ENCODE measurements around the gene TBC1D1. TPM values are rescaled to one million over a fixed set of nuclear protein-coding genes. Genes with fewer than 3 reads are reported as not detected.

The TBC1D1 gene
- total and polyA plus RNA-seq, 5 experiments from 2014 or later, result 18.4 to 53.8 (median 27.2) TPM

GRCh38 chr4:38076153-38076669 lies 185.3 kb downstream of the TBC1D1 start:
- Mint-ChIP-seq H3K27me3 (no peaks in the 10 kb centered on the region), H3K36me3 (peaks cover under 1 to 73% (median 33%) of the 10 kb centered on the region in 3 donors), H3K4me1 (peaks cover 0 to 40% (median 4%) of the 10 kb centered on the region in 4 donors), H3K9me3 (no peaks in the 10 kb centered on the region), H3K4me3 (no peak overlapping the region), H3K27ac (peak overlapping the region in 1 of 10 donors; percentile 35)
- POLR2A ChIA-PET, result no interaction called here
- DNase-seq (no peak), ATAC-seq (no peak)

GRCh38 chr4:38077791-38078489 lies 187.1 kb downstream of the TBC1D1 start:
- DNase-seq, result no peak
- H3K9me3 Mint-ChIP-seq, result no peaks in the 10 kb centered on the region
- H3K27ac Mint-ChIP-seq, result peak overlapping the region in 2 of 10 donors; percentile 35 to 65
- peaks cover 9 to 75% (median 34%) of the 10 kb centered on the region in 3 donors for H3K36me3 Mint-ChIP-seq
- no peak for ATAC-seq
- H3K4me3 Mint-ChIP-seq, result no peak overlapping the region
- H3K4me1 Mint-ChIP-seq, result peaks cover 4 to 40% (median 6%) of the 10 kb centered on the region in 4 donors
- POLR2A ChIA-PET, result no interaction called here
- H3K27me3 Mint-ChIP-seq, result no peaks in the 10 kb centered on the region

DNA sequence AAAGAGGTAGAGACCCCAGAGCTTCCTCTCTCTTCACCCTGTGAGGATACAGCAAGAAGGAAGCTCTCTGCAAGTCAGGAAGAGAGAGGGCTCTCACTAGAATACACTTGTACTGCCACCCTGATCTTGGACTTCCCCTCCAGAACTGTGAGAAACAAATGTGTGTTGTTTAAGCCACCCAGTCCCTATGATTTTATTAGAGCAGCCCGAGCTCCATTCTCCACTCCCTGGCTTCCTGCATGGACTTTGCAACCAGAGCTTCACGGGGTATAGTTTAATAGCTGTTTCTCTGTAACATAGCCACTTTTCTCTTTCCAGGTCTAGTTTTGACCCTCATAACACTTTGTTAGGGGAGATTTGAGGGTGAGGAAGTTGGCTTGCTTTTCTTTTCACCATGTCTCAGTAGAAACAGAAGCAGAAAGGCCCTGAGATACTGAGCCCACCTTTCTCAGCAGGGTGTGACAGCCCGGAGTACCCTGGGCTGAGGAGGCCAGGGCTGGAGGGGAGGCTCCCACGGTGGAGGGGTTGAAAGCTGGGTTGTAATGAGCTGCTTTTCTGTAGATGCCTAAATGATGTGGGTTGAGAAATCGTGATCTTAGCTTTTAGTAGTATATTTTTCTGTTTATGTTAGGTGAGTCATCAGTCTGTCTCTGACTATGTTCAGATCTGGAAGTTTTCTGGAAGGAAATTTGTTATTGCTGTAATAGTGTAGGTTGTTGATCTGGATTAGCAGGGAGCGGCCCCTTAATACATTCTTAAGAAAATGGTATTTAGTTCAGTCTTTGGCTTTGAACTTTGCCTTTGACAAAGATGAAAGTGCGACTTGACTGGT lies 187.9 kb downstream of the TBC1D1 start:
- Mint-ChIP-seq H3K36me3 (peaks cover 9 to 71% (median 33%) of the 10 kb centered on the region in 3 donors), H3K4me1 (peaks cover 4 to 37% (median 7%) of the 10 kb centered on the region in 4 donors), H3K9me3 (no peaks in the 10 kb centered on the region), H3K27me3 (no peaks in the 10 kb centered on the region), H3K27ac (peak overlapping the region in 3 of 10 donors; percentile 35 to 65 (median 38)), H3K4me3 (no peak overlapping the region)
- POLR2A ChIA-PET, result interaction anchor here (0.7 kb wide), 1 partner anchor 93 kb away, joined by 3 read pairs; no protein-coding TSS in a partner anchor
- ATAC-seq, result no peak
- DNase-seq, result no peak

DNA sequence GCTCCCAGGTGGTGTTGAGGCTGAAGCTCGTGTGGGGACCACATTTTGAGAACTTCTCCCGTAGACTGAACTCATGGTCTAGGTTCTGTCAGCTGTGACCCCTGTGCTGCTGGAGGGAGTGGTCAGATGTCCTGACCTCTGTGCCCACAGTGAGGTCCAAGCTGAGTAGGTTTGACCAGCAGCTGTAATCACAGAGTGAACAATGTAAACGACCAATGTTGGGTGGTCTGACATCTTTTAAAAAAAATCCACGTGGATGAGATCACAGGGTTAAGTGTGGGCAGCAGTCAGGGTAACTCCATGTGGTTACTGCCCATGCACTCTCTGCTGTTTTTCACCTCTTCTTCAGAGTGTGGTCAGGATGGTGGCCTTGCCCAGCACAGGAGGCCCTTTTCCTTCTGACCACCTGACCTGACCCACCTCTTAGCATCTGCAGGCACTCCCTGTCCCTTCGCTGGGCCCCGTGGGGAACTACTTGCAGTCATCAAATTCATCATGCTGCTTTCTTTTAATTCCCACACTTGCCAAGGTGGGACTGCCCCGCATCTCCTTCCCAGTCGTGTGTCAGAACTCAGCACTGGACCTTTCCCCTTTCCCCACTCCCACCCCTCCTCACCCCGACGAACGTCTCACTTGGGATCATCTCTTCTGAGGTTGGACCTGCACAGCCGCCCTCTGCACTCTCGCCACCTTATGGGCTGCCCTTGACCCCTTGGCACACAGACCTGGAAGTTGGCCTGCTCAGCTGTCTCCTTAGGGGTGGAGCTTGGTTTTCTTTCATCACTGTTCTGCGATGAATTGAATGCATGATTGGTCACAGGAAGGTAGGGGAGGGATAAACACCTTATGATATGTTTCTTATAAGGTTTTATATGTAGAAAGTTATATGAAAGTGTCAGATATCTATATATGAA lies 189.4 kb downstream of the TBC1D1 start:
- POLR2A ChIA-PET, result no interaction called here
- peaks cover 9 to 65% (median 41%) of the 10 kb centered on the region in 3 donors for H3K36me3 Mint-ChIP-seq
- no peak overlapping the region for H3K4me3 Mint-ChIP-seq
- no peak for ATAC-seq
- no peaks in the 10 kb centered on the region for H3K27me3 Mint-ChIP-seq
- H3K4me1 Mint-ChIP-seq, result peaks cover 4 to 32% (median 7%) of the 10 kb centered on the region in 4 donors
- H3K9me3 Mint-ChIP-seq, result no peaks in the 10 kb centered on the region
- peak overlapping the region in 1 of 10 donors; percentile 62 for H3K27ac Mint-ChIP-seq
- no peak for DNase-seq

GRCh38 chr4:38082021-38082420 lies 191.1 kb downstream of the TBC1D1 start:
- POLR2A ChIA-PET, result interaction anchor here (1.2 kb wide), 1 partner anchor 12 kb away, joined by 3 read pairs; no protein-coding TSS in a partner anchor
- H3K9me3 Mint-ChIP-seq, result no peaks in the 10 kb centered on the region
- H3K27ac Mint-ChIP-seq, result peak overlapping the region in 1 of 10 donors; percentile 51
- ATAC-seq (no peak), DNase-seq (no peak)
- H3K36me3 Mint-ChIP-seq, result peaks cover 10 to 55% (median 36%) of the 10 kb centered on the region in 3 donors
- H3K27me3 Mint-ChIP-seq, result no peaks in the 10 kb centered on the region
- H3K4me1 Mint-ChIP-seq, result peaks cover 4 to 22% (median 7%) of the 10 kb centered on the region in 4 donors
- H3K4me3 Mint-ChIP-seq, result no peak overlapping the region

- POLR2A ChIA-PET, result interaction anchor here (1.2 kb wide), 1 partner anchor 13 kb away, joined by 3 read pairs; no protein-coding TSS in a partner anchor
- DNase-seq (no peak), ATAC-seq (no peak)
- Mint-ChIP-seq H3K4me1 (peaks cover 4 to 22% (median 7%) of the 10 kb centered on the region in 4 donors), H3K27ac (peak overlapping the region in 1 of 10 donors; percentile 23), H3K9me3 (no peaks in the 10 kb centered on the region), H3K27me3 (no peaks in the 10 kb centered on the region), H3K36me3 (peaks cover 13 to 54% (median 33%) of the 10 kb centered on the region in 3 donors), H3K4me3 (no peak overlapping the region)
Measured at GRCh38 chr4:38082424-38083385, 191.8 kb downstream of the TBC1D1 start.

DNA sequence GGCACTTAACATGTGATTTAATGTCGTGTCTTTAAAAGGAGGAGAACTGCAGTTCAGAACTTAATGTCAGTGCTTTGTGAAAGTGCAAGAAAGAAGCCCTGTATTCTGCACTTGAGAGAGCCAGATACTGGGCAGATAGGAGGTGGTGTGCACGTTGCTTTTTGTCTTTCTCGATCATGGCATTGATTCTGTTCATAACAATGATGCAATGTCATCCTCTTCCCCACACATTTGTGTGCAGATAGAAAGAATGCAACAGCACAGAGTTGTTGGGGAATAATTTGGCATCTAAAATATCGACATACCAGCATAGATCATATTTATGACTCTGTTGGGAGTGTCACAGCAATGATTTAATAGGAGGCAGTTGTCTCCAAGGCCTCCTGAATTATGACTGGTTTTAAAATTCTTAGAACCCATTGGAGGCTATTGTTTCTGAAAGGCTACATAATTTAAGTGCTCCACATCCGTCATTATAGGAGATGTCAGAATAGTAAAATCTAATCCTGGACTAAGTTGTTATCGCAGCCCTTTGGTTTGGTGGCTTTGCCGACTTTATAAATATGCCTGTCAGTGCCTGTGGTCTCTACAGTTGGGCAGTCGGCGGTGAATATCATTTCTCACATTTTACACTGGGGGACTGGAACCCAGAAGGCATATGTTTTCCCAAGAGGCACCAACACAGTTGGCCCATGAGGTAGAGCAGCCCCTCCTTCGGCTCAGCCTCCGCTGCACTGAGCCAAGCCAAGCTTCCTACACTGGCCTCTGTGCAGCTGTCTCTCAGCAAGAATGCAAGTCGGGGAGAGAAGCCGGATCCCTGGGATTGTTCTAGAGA lies 194.2 kb downstream of the TBC1D1 start:
- Mint-ChIP-seq H3K4me3 (no peak overlapping the region), H3K36me3 (peaks cover 14 to 50% (median 25%) of the 10 kb centered on the region in 3 donors), H3K27me3 (no peaks in the 10 kb centered on the region), H3K4me1 (peaks cover under 1 to 10% (median 7%) of the 10 kb centered on the region in 4 donors), H3K27ac (no peak overlapping the region), H3K9me3 (no peaks in the 10 kb centered on the region)
- ATAC-seq (no peak), DNase-seq (no peak)
- POLR2A ChIA-PET, result no interaction called here

GRCh38 chr4:38085751-38086150 lies 194.9 kb downstream of the TBC1D1 start:
- Mint-ChIP-seq H3K36me3 (peaks cover 20 to 51% (median 32%) of the 10 kb centered on the region in 3 donors), H3K4me1 (peaks cover 7 to 14% (median 11%) of the 10 kb centered on the region in 4 donors), H3K27me3 (no peaks in the 10 kb centered on the region), H3K27ac (no peak overlapping the region), H3K9me3 (no peaks in the 10 kb centered on the region), H3K4me3 (no peak overlapping the region)
- DNase-seq (no peak), ATAC-seq (no peak)
- POLR2A ChIA-PET, result no interaction called here

- Mint-ChIP-seq H3K36me3 (peaks cover 24 to 53% (median 37%) of the 10 kb centered on the region in 3 donors), H3K4me1 (peaks cover 12 to 13% (median 12%) of the 10 kb centered on the region in 4 donors), H3K9me3 (no peaks in the 10 kb centered on the region), H3K27me3 (no peaks in the 10 kb centered on the region), H3K27ac (no peak overlapping the region), H3K4me3 (no peak overlapping the region)
- POLR2A ChIA-PET, result interaction anchor here (0.5 kb wide), 1 partner anchor 619 kb away, joined by 4 read pairs; no protein-coding TSS in a partner anchor
- ATAC-seq, result no peak
- DNase-seq, result no peak
Measured at GRCh38 chr4:38086151-38086848, 195.4 kb downstream of the TBC1D1 start.

DNA sequence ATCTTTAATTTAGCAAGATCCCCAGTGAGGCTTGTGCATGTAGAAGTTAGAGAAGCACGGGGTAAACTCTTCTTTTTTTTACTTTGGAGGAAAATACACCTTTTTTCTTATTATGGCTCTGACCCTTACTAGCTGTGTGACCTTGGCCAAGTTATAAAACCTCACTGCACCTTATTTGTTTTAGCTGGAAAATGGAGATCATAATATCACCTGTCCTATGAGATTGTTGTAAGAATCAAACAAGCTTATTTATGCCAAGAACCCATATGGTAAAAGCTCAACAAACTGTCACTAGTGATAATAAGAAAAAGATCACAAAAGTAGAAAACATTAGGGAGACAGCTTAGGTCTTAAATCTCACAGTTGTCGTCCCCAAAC lies 196.0 kb downstream of the TBC1D1 start:
- Mint-ChIP-seq H3K9me3 (no peaks in the 10 kb centered on the region), H3K4me1 (peaks cover 8 to 14% (median 11%) of the 10 kb centered on the region in 4 donors), H3K36me3 (peaks cover 21 to 53% (median 39%) of the 10 kb centered on the region in 3 donors), H3K27me3 (no peaks in the 10 kb centered on the region), H3K27ac (peak overlapping the region in 1 of 10 donors; percentile 6), H3K4me3 (no peak overlapping the region)
- ATAC-seq, result no peak
- POLR2A ChIA-PET, result interaction anchor here (0.5 kb wide), 1 partner anchor 619 kb away, joined by 4 read pairs; no protein-coding TSS in a partner anchor
- no peak for DNase-seq

All from naive thymus-derived CD8-positive, alpha-beta T cell (primary cell).